H9 (cell line): ENCODE results near the gene BCL2L1. TPM values are rescaled to one million over a fixed set of nuclear protein-coding genes. Genes with fewer than 3 reads are reported as not detected.

Experiments
- DNase-seq: peaks from one replicate; pipeline ENCODE4 v3.0.0-alpha.2; 2017
- H2AFZ ChIP-seq: one replicate; pipeline ENCODE4 v1.6.1; 2013; ENCODE audit warnings: mild to moderate bottlenecking, low read length, control low read depth, moderate library complexity
- H2AK5ac ChIP-seq: 2 replicates; pipeline ENCODE4 v1.6.1; 2013; ENCODE audit warnings: low read length, control low read depth, mixed read lengths; ENCODE audit not compliant: insufficient read length
- H2BK120ac ChIP-seq: one replicate; pipeline ENCODE4 v1.6.1; 2013; ENCODE audit warnings: low read depth, mild to moderate bottlenecking, low read length, control low read depth, inconsistent platforms; ENCODE audit not compliant: poor library complexity, severe bottlenecking
- H2BK12ac ChIP-seq: 2 replicates; pipeline ENCODE4 v1.6.1; 2013; ENCODE audit warnings: low read length, control low read depth, mixed read lengths, low read depth; ENCODE audit not compliant: insufficient read length
- H2BK15ac ChIP-seq: 2 replicates; pipeline ENCODE4 v1.6.1; 2013; ENCODE audit warnings: low read depth, low read length, control low read depth
- H2BK20ac ChIP-seq: one replicate; pipeline ENCODE4 v1.6.1; 2013; ENCODE audit warnings: low read depth, mild to moderate bottlenecking, low read length, control low read depth, inconsistent platforms; ENCODE audit not compliant: poor library complexity, severe bottlenecking
- H2BK5ac ChIP-seq: 2 replicates; pipeline ENCODE4 v1.6.1; 2013; ENCODE audit warnings: low read length, control low read depth, mixed read lengths; ENCODE audit not compliant: insufficient read length
- H3K14ac ChIP-seq: 2 replicates; pipeline ENCODE4 v1.6.1; 2013; ENCODE audit warnings: low read length, control low read depth; ENCODE audit not compliant: insufficient read depth
- H3K18ac ChIP-seq: 2 replicates; pipeline ENCODE4 v1.6.1; 2013; ENCODE audit warnings: low read depth, mild to moderate bottlenecking, mixed read lengths, low read length, control low read depth; ENCODE audit not compliant: insufficient read length
- H3K23ac ChIP-seq: 2 replicates; pipeline ENCODE4 v1.6.1; 2013; ENCODE audit warnings: low read length, control low read depth, mixed read lengths, low read depth; ENCODE audit not compliant: insufficient read length
- H3K23me2 ChIP-seq: 2 replicates; pipeline ENCODE4 v1.6.1; 2013; ENCODE audit warnings: low read depth, mild to moderate bottlenecking, mixed read lengths, low read length, control low read depth; ENCODE audit not compliant: insufficient read length, poor library complexity, severe bottlenecking
- H3K27ac ChIP-seq: 2 replicates; pipeline ENCODE4 v1.5.1; 2013; ENCODE audit warnings: low read length, control low read depth, mixed read lengths, low read depth; ENCODE audit not compliant: insufficient read length
- H3K27me3 ChIP-seq: 2 replicates; pipeline ENCODE4 v1.6.1; 2013; ENCODE audit warnings: low read length, control low read depth, inconsistent platforms; ENCODE audit not compliant: insufficient read depth
- H3K4ac ChIP-seq: 2 replicates; pipeline ENCODE4 v1.6.1; 2013; ENCODE audit warnings: low read depth, mild to moderate bottlenecking, control low read depth, inconsistent platforms, low read length, moderate library complexity
- H3K4me1 ChIP-seq: 2 replicates; pipeline ENCODE4 v1.6.1; 2013; ENCODE audit warnings: low read length, control low read depth, inconsistent platforms; ENCODE audit not compliant: insufficient read depth
- H3K4me2 ChIP-seq: 2 replicates; pipeline ENCODE4 v1.6.1; 2013; ENCODE audit warnings: low read length, control low read depth, mixed read lengths; ENCODE audit not compliant: insufficient read length, insufficient read depth
- H3K56ac ChIP-seq: 2 replicates; pipeline ENCODE4 v1.6.1; 2013; ENCODE audit warnings: low read depth, mild to moderate bottlenecking, mixed read lengths, low read length, control low read depth; ENCODE audit not compliant: insufficient read length
- H3K79me1 ChIP-seq: 2 replicates; pipeline ENCODE4 v1.6.1; 2013; ENCODE audit warnings: low read depth, mild to moderate bottlenecking, moderate library complexity, low read length, control low read depth, inconsistent platforms; ENCODE audit not compliant: insufficient read depth, poor library complexity, severe bottlenecking
- H3K79me2 ChIP-seq: 2 replicates; pipeline ENCODE4 v1.6.1; 2013; ENCODE audit warnings: low read length, control low read depth, inconsistent platforms; ENCODE audit not compliant: insufficient read depth
- H3K9ac ChIP-seq: 2 replicates; pipeline ENCODE4 v1.6.1; 2013; ENCODE audit warnings: low read length, control low read depth, mixed read lengths; ENCODE audit not compliant: insufficient read length; ENCODE audit errors: extremely low read depth
- H3K9me3 ChIP-seq: one replicate; pipeline ENCODE4 v1.6.1; 2013; ENCODE audit warnings: low read depth, low read length, inconsistent platforms; ENCODE audit not compliant: control insufficient read depth
- H3T11ph ChIP-seq: one replicate; pipeline ENCODE4 v1.6.1; 2013; ENCODE audit warnings: mild to moderate bottlenecking, low read length, control low read depth, inconsistent platforms
- H4K20me1 ChIP-seq: one replicate; pipeline ENCODE4 v1.6.1; 2013; ENCODE audit not compliant: control insufficient read depth, insufficient read length, insufficient read depth
- H4K5ac ChIP-seq: 2 replicates; pipeline ENCODE4 v1.6.1; 2013; ENCODE audit warnings: low read depth, mild to moderate bottlenecking, mixed read lengths, low read length, control low read depth; ENCODE audit not compliant: insufficient read length
- H4K8ac ChIP-seq: replicated peaks from 2 replicates; pipeline ENCODE4 v1.6.1; 2013; ENCODE audit warnings: low read length, control low read depth, mixed read lengths, low read depth; ENCODE audit not compliant: insufficient read length
- H4K91ac ChIP-seq: 2 replicates; pipeline ENCODE4 v1.6.1; 2013; ENCODE audit warnings: low read depth, mild to moderate bottlenecking, moderate library complexity, mixed read lengths, low read length, control low read depth; ENCODE audit not compliant: insufficient read length
- H3K27ac Mint-ChIP-seq, 3 experiments: 2 replicates in 2 of 3; 3 replicates in 1 of 3; pipeline ENCODE4 v1.8.0; 2020 to 2021; ENCODE audit warnings: mixed read lengths in 3 of 3, mild to moderate bottlenecking in 1 of 3, moderate library complexity in 1 of 3
- H3K27me3 Mint-ChIP-seq: 2 replicates; pipeline ENCODE4 v1.8.0; 2021; ENCODE audit warnings: low read depth, mild to moderate bottlenecking, moderate library complexity, mixed read lengths
- H3K36me3 Mint-ChIP-seq, 3 experiments: 2 replicates in 2 of 3; 3 replicates in 1 of 3; pipeline ENCODE4 v1.8.0; 2020 to 2021; ENCODE audit warnings: low read depth in 3 of 3, mixed read lengths in 3 of 3; ENCODE audit not compliant: insufficient read depth in 1 of 3
- H3K4me1 Mint-ChIP-seq, 2 experiments: 2 replicates each; pipeline ENCODE4 v1.8.0; 2020; ENCODE audit warnings: mixed read lengths in 2 of 2
- H3K4me3 Mint-ChIP-seq, 2 experiments: 2 replicates in 1 of 2; 3 replicates in 1 of 2; pipeline ENCODE4 v1.8.0; 2020 to 2021; ENCODE audit warnings: mild to moderate bottlenecking in 2 of 2, mixed read lengths in 2 of 2, moderate library complexity in 1 of 2
- H3K9me3 Mint-ChIP-seq, 2 experiments: 2 replicates in 1 of 2; 3 replicates in 1 of 2; pipeline ENCODE4 v1.8.0; 2020; ENCODE audit warnings: mild to moderate bottlenecking in 2 of 2, mixed read lengths in 2 of 2, moderate library complexity in 1 of 2
- CTCF ChIP-seq: fragments of 200-600 bp; sonication (generic); conservative IDR thresholded peaks from 3 replicates; pipeline ENCODE4 v1.8.0; 2021; ENCODE audit warnings: antibody characterized with exemption, mild to moderate bottlenecking
- WGBS: extraction: QIAGEN DNeasy Blood & Tissue Kit; methylation state at CpG from one replicate; pipeline ENCODE4 v1.1.7; 2013; ENCODE audit warnings: missing lambda C conversion rate, low lambda C conversion rate, mixed read lengths; ENCODE audit not compliant: insufficient read length; ENCODE audit errors: extremely low coverage; 5-methylcytosine and 5-hydroxymethylcytosine counted together
- total RNA-seq: library from RNA; stranded (reverse); gene quantifications from 2 replicates; pipeline ENCODE4 v1.2.1, GENCODE V29; 2021

The BCL2L1 gene
- total RNA-seq, 1 experiment from 2014 or later, result 105 TPM

- Histone ChIP-seq H3K4me2 (no peak overlapping the region), H2BK12ac (no peak overlapping the region), H3K23ac (no peak overlapping the region), H3K9ac (no peak overlapping the region), H3K27me3 (no peaks in the 10 kb centered on the region), H4K8ac (no peak overlapping the region), H3K9me3 (no peaks in the 10 kb centered on the region), H2BK15ac (no peak overlapping the region), H4K5ac (no peak overlapping the region), H4K91ac (no peak overlapping the region), H3K27ac (no peak overlapping the region), H3K18ac (no peak overlapping the region), H2AK5ac (no peak overlapping the region), H2BK20ac (no peak overlapping the region), H3K56ac (no peak overlapping the region), H3K23me2 (no peaks in the 10 kb centered on the region), H3K79me2 (no peaks in the 10 kb centered on the region), H3K79me1 (no peaks in the 10 kb centered on the region), H2BK5ac (no peak overlapping the region), H3K14ac (no peak overlapping the region), H3K4ac (no peak overlapping the region), H2BK120ac (no peak overlapping the region), H4K20me1 (no peaks in the 10 kb centered on the region), H3K4me1 (no peaks in the 10 kb centered on the region), H2AFZ (no peak overlapping the region), H3T11ph (no peak overlapping the region)
- Mint-ChIP-seq H3K36me3 (no peaks in the 10 kb centered on the region), H3K27ac (peak overlapping the region in 1 of 3 experiments; percentile 13; a peak in 1 of 7 replicates), H3K9me3 (no peaks in the 10 kb centered on the region), H3K4me1 (peaks cover 6 to 7% of the 10 kb centered on the region in 2 experiments), H3K4me3 (no peak overlapping the region), H3K27me3 (peaks cover 8% of the 10 kb centered on the region)
- no CpG with 5 or more reads among the region's 8 CpGs for WGBS
- no peak for DNase-seq
- TF ChIP-seq CTCF, result no peak
Measured at GRCh38 chr20:31644701-31645100, 78.0 kb downstream of the BCL2L1 start.
